H1 (cell line): ENCODE data around the gene EGR1. TPM values are rescaled to one million over a fixed set of nuclear protein-coding genes. Genes with fewer than 3 reads are reported as not detected.

Experiments
- CTCF ChIA-PET: fragments of 300-600 bp; sonication (Branson Sonifier 250); formaldehyde crosslinking; loops from one replicate; lab custom pipeline; 2021; ENCODE audit not compliant: partially characterized antibody; lab: Charles Lee
- POLR2A ChIA-PET: fragments of 300-600 bp; sonication (Branson Sonifier 250); formaldehyde crosslinking; loops from one replicate; lab custom pipeline; 2021; ENCODE audit warnings: inconsistent platforms; ENCODE audit not compliant: partially characterized antibody; lab: Charles Lee
- DNase-seq, 2 experiments: peaks; one replicate each; pipeline versions ENCODE4 v3.0.0 to v3.0.0-alpha.2; 2010 to 2022; ENCODE audit warnings: low spot score in 2 of 2, low read depth in 1 of 2, mixed read lengths in 1 of 2
- FAIRE-seq: peaks from 2 replicates; lab custom pipeline; 2011; peaks lifted over from hg19 to GRCh38; lab: Jason Lieb, UNC
- H2AFZ ChIP-seq: 2 replicates; pipeline ENCODE4 v1.8.1; 2012; ENCODE audit warnings: low read length, inconsistent platforms
- H2AK5ac ChIP-seq: 2 replicates; pipeline ENCODE4 v1.6.1; 2013; ENCODE audit warnings: low read depth, low read length
- H2BK120ac ChIP-seq: replicated peaks from 2 replicates; pipeline ENCODE3; 2013; ENCODE audit warnings: low read depth, low read length, inconsistent platforms
- H2BK12ac ChIP-seq: 2 replicates; pipeline ENCODE4 v1.6.1; 2013; ENCODE audit warnings: low read depth, low read length
- H2BK15ac ChIP-seq: 2 replicates; pipeline ENCODE4 v1.6.1; 2013; ENCODE audit warnings: low read length
- H2BK20ac ChIP-seq: 2 replicates; pipeline ENCODE4 v1.6.1; 2013; ENCODE audit warnings: low read length
- H2BK5ac ChIP-seq: 2 replicates; pipeline ENCODE4 v1.6.1; 2013; ENCODE audit warnings: low read depth, low read length
- H3K14ac ChIP-seq: 2 replicates; pipeline ENCODE4 v1.6.1; 2013; ENCODE audit warnings: inconsistent platforms; ENCODE audit not compliant: insufficient read length
- H3K18ac ChIP-seq: 2 replicates; pipeline ENCODE4 v1.6.1; 2013; ENCODE audit warnings: low read length; ENCODE audit errors: extremely low read depth
- H3K23ac ChIP-seq: 2 replicates; pipeline ENCODE4 v1.6.1; 2013; ENCODE audit warnings: inconsistent platforms; ENCODE audit not compliant: insufficient read length
- H3K23me2 ChIP-seq: 2 replicates; pipeline ENCODE4 v1.6.1; 2013; ENCODE audit warnings: low read depth, low read length
- H3K27ac ChIP-seq: 2 replicates; pipeline ENCODE4 v1.6.1; 2011; ENCODE audit warnings: low read depth, low read length, inconsistent platforms
- H3K27me3 ChIP-seq, 4 experiments: replicated peaks in 1 of 4; 1 replicate in 1 of 4; 2 replicates in 3 of 4; pipeline versions ENCODE4 v1.6.1 to v1.8.1; 2011 to 2013; ENCODE audit warnings: low read length in 3 of 4, mild to moderate bottlenecking in 3 of 4, inconsistent platforms in 2 of 4, mixed read lengths in 2 of 4, moderate library complexity in 1 of 4; ENCODE audit not compliant: control insufficient read depth in 3 of 4, insufficient read depth in 3 of 4; ENCODE audit errors: extremely low read depth in 1 of 4
- H3K36me3 ChIP-seq, 4 experiments: 2 replicates each; pipeline versions ENCODE4 v1.6.1 to v1.8.1; 2011 to 2013; ENCODE audit warnings: mild to moderate bottlenecking in 4 of 4, low read length in 3 of 4, moderate library complexity in 2 of 4, control low read depth in 1 of 4, inconsistent platforms in 1 of 4; ENCODE audit not compliant: insufficient read depth in 4 of 4, control insufficient read depth in 2 of 4
- H3K4ac ChIP-seq: replicated peaks from 2 replicates; pipeline ENCODE3; 2013; ENCODE audit warnings: low read length, low read depth, mixed read lengths, inconsistent platforms; ENCODE audit not compliant: insufficient read length
- H3K4me1 ChIP-seq, 4 experiments: replicated peaks in 1 of 4; 1 replicate in 1 of 4; 2 replicates in 3 of 4; pipeline versions ENCODE4 v1.6.1 to v1.8.1; 2011 to 2013; ENCODE audit warnings: low read length in 3 of 4, inconsistent platforms in 2 of 4, mixed read lengths in 1 of 4; ENCODE audit not compliant: insufficient read depth in 4 of 4, control insufficient read depth in 3 of 4
- H3K4me2 ChIP-seq, 2 experiments: 2 replicates each; pipeline versions ENCODE4 v1.6.1 to v1.8.1; 2011 to 2013; ENCODE audit warnings: low read depth in 2 of 2, low read length in 2 of 2, control low read depth in 1 of 2, inconsistent platforms in 1 of 2, mild to moderate bottlenecking in 1 of 2; ENCODE audit not compliant: insufficient read depth in 1 of 2
- H3K4me3 ChIP-seq, 4 experiments: fragments of 200-600, 300-600 bp in 1 of 4; sonication (generic), shearing (Covaris generic), sonication (Bioruptor Twin) in 1 of 4; 2 replicates each; pipeline versions ENCODE4 v1.5.1 to v1.8.1; 2011 to 2016; ENCODE audit warnings: low read length in 4 of 4, low read depth in 3 of 4, control low read depth in 2 of 4, inconsistent platforms in 2 of 4, mild to moderate bottlenecking in 2 of 4, mixed read lengths in 1 of 4, moderate library complexity in 1 of 4; ENCODE audit not compliant: insufficient read depth in 2 of 4; ENCODE audit errors: extremely low read depth in 1 of 4
- H3K56ac ChIP-seq: replicated peaks from 2 replicates; pipeline ENCODE3; 2013; ENCODE audit warnings: low read depth, mild to moderate bottlenecking, mixed read lengths, low read length, inconsistent platforms; ENCODE audit not compliant: insufficient read length
- H3K79me1 ChIP-seq: 2 replicates; pipeline ENCODE4 v1.6.1; 2013; ENCODE audit warnings: low read depth, low read length, control low read depth
- H3K79me2 ChIP-seq, 2 experiments: 2 replicates each; pipeline versions ENCODE4 v1.6.1 to v1.8.1; 2012 to 2013; ENCODE audit warnings: low read length in 2 of 2, mild to moderate bottlenecking in 2 of 2, inconsistent platforms in 1 of 2; ENCODE audit not compliant: insufficient read depth in 2 of 2, control insufficient read depth in 1 of 2
- H3K9ac ChIP-seq, 4 experiments: replicated peaks in 1 of 4; 1 replicate in 1 of 4; 2 replicates in 3 of 4; pipeline versions ENCODE4 v1.6.1 to v1.8.1; 2011 to 2013; ENCODE audit warnings: low read depth in 3 of 4, low read length in 3 of 4, control low read depth in 2 of 4, mild to moderate bottlenecking in 2 of 4, moderate library complexity in 2 of 4, inconsistent platforms in 1 of 4; ENCODE audit errors: extremely low read depth in 1 of 4
- H3K9me3 ChIP-seq, 2 experiments: 2 replicates each; pipeline versions ENCODE4 v1.6.1 to v1.8.1; 2012 to 2013; ENCODE audit warnings: mild to moderate bottlenecking in 2 of 2, moderate library complexity in 2 of 2, control low read depth in 1 of 2, inconsistent platforms in 1 of 2, low read depth in 1 of 2, low read length in 1 of 2, mixed read lengths in 1 of 2; ENCODE audit not compliant: insufficient read depth in 2 of 2
- H4K20me1 ChIP-seq, 2 experiments: replicated peaks in 1 of 2; 2 replicates each; pipeline versions ENCODE3 to v1.8.1; 2011 to 2013; ENCODE audit warnings: inconsistent platforms in 2 of 2, low read length in 2 of 2, mild to moderate bottlenecking in 1 of 2; ENCODE audit not compliant: insufficient read depth in 2 of 2, control insufficient read depth in 1 of 2
- H4K5ac ChIP-seq: 2 replicates; pipeline ENCODE4 v1.6.1; 2013; ENCODE audit warnings: low read length, low read depth, mixed read lengths, inconsistent platforms; ENCODE audit not compliant: insufficient read length
- H4K8ac ChIP-seq: 2 replicates; pipeline ENCODE4 v1.8.0; 2013; ENCODE audit warnings: mild to moderate bottlenecking, moderate library complexity, low read length, inconsistent platforms; ENCODE audit not compliant: insufficient read depth; ENCODE audit errors: extremely low read depth
- H4K91ac ChIP-seq: replicated peaks from 2 replicates; pipeline ENCODE3; 2013; ENCODE audit warnings: low read length, mixed read lengths, inconsistent platforms; ENCODE audit not compliant: insufficient read length
- BCL11A ChIP-seq, 2 experiments: IDR thresholded peaks; one replicate each; pipeline ENCODE4 v1.6.1; 2011; ENCODE audit warnings: low read depth in 2 of 2, low read length in 2 of 2, mild to moderate bottlenecking in 2 of 2
- CEBPB ChIP-seq: IDR thresholded peaks from 2 replicates; pipeline ENCODE4 v1.6.1; 2012; ENCODE audit warnings: low read depth, low read length
- CHD2 ChIP-seq: IDR thresholded peaks from 2 replicates; pipeline ENCODE4 v1.6.1; 2012; ENCODE audit warnings: low read length, improper control_type of control experiment
- CREB1 ChIP-seq: IDR thresholded peaks from 2 replicates; pipeline ENCODE4 v1.6.1; 2012; ENCODE audit warnings: inconsistent platforms
- HDAC6 ChIP-seq: IDR thresholded peaks from one replicate; pipeline ENCODE4 v1.7.1; 2012; ENCODE audit warnings: low read depth, mild to moderate bottlenecking, inconsistent platforms, low read length, moderate library complexity
- KDM5A ChIP-seq: fragments of 200-600 bp; IDR thresholded peaks from 2 replicates; pipeline ENCODE4 v1.7.1; 2012; ENCODE audit warnings: mild to moderate bottlenecking, low read length, inconsistent platforms, mixed read lengths
- NANOG ChIP-seq: IDR thresholded peaks from 2 replicates; pipeline ENCODE4 v1.6.1; 2011; ENCODE audit warnings: low read length, low read depth, mild to moderate bottlenecking, inconsistent platforms; ENCODE audit not compliant: insufficient read depth, poor library complexity, severe bottlenecking
- SIN3A ChIP-seq, 2 experiments: IDR thresholded peaks in 1 of 2; conservative IDR thresholded peaks in 1 of 2; 2 replicates each; pipeline ENCODE4 v1.6.1; 2011 to 2012; ENCODE audit warnings: low read length in 2 of 2, improper control_type of control experiment in 1 of 2, low read depth in 1 of 2, mild to moderate bottlenecking in 1 of 2
- SRF ChIP-seq: IDR thresholded peaks from 2 replicates; pipeline ENCODE4 v1.6.1; 2011; ENCODE audit warnings: mild to moderate bottlenecking, low read depth, low read length, moderate library complexity
- WGBS, 2 experiments: shearing (Covaris generic) in 1 of 2; methylation state at CpG; one replicate each; pipeline versions ENCODE4 v1.1.6 to v1.1.7; 2013 to 2015; ENCODE audit warnings: low lambda C conversion rate in 2 of 2, mixed read lengths in 2 of 2, inconsistent platforms in 1 of 2, low coverage in 1 of 2, missing lambda C conversion rate in 1 of 2; ENCODE audit not compliant: insufficient replicate concordance in 2 of 2, insufficient coverage in 1 of 2, insufficient read length in 1 of 2; ENCODE audit errors: extremely low coverage in 1 of 2, missing lambda C conversion rate in 1 of 2; 5-methylcytosine and 5-hydroxymethylcytosine counted together
- polyA plus RNA-seq, 7 experiments: library from polyadenylated mRNA; depleted of rRNA in 3 of 7; stranded (reverse) in 5 of 7; unstranded in 2 of 7; fragments of >200 nt in 5 of 7; fragments of 200-250 nt in 2 of 7; gene quantifications; 1 replicate in 5 of 7; 2 replicates in 1 of 7; 4 replicates in 1 of 7; pipeline versions ENCODE4 v1.2.1 to v1.2.3, GENCODE V29; 2011 to 2013; ENCODE audit warnings: missing spikeins in 2 of 7, mixed read lengths in 2 of 7
- total RNA-seq: library from RNA; stranded (reverse); fragmentation: NEBNext Ultra II Directional; extraction: Animal tissue kit (Norgen Biotek cat#: 25700); gene quantifications from 2 replicates; pipeline ENCODE4 v1.2.1, GENCODE V29; 2021

EGR1 gene
- total and polyA plus RNA-seq, 2 of the 8 experiments (the other 6 are each of a cell fraction or from before 2014, with no cell fraction given) = 16.2 to 35.5 TPM

DNA sequence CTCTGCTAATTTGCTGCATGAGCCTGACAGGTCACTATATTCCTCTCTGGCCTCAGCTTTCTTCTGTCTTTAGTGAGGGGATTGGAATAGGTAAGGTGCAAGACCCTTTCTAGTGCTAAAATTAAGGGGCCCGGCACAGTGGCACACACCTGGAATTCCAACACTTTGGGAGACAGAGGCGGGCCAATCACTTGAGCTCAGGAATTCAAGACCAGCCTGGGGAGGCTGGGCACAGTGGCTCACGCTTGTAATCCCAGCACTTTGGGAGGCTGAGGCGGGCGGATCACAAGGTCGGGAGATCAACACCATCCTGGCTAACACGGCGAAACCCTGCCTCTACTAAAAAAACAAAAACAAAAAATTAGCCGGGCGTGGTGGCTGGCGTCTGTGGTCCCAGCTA is 37.2 kb downstream of the EGR1 start:
- no peak overlapping the region for H3K18ac ChIP-seq
- H2AFZ ChIP-seq = no peak overlapping the region
- no peak overlapping the region for H2BK20ac ChIP-seq
- H4K8ac ChIP-seq = no peak overlapping the region; the same call in 1 of the 2 replicates
- POLR2A ChIA-PET = interaction anchor here (0.7 to 14.1 kb wide), 13 partner anchors 9 to 64 kb away, joined by 3 to 294 read pairs (median 11); partner anchors contain the start of genes EGR1, ETF1 and REEP2
- no peak overlapping the region for H3K4me2 ChIP-seq
- no peak overlapping the region for H4K91ac ChIP-seq
- no peak overlapping the region for H3K23ac ChIP-seq
- WGBS, 2 experiments = 82% methylated on average over 11 of the region's 11 CpGs; no CpG with 5 or more reads in 1 of the 2 experiments
- DNase-seq = no peak
- no peak overlapping the region for H3K56ac ChIP-seq
- no peak overlapping the region for H4K5ac ChIP-seq
- H3K4me3 ChIP-seq = no peak overlapping the region
- no peak overlapping the region for H2AK5ac ChIP-seq
- peaks cover 0 to 12% (median 7%) of the 10 kb centered on the region in 4 experiments; a peak in 4 of 8 replicates for H3K36me3 ChIP-seq
- no peaks in the 10 kb centered on the region for H3K9me3 ChIP-seq
- H3K4ac ChIP-seq = no peak overlapping the region
- H3K23me2 ChIP-seq = no peaks in the 10 kb centered on the region
- no peak overlapping the region for H3K27ac ChIP-seq
- no peaks in the 10 kb centered on the region for H3K27me3 ChIP-seq
- H2BK15ac ChIP-seq = no peak overlapping the region
- H2BK12ac ChIP-seq = no peak overlapping the region
- no peak overlapping the region for H2BK120ac ChIP-seq
- CTCF ChIA-PET = interaction anchor here (0.6 to 15.9 kb wide), 19 partner anchors 9 to 589 kb away, joined by 3 to 532 read pairs (median 5); partner anchors contain the start of gene EGR1
- no peaks in the 10 kb centered on the region for H3K79me2 ChIP-seq
- H3K79me1 ChIP-seq = no peaks in the 10 kb centered on the region
- no peak for FAIRE-seq
- no peak overlapping the region for H3K14ac ChIP-seq
- H2BK5ac ChIP-seq = no peak overlapping the region
- H3K4me1 ChIP-seq = no peaks in the 10 kb centered on the region
- H4K20me1 ChIP-seq = peaks cover 3 to 6% of the 10 kb centered on the region in 2 experiments
- TF ChIP-seq SIN3A (conservative IDR thresholded peaks at IDR 0.05 in 1 of 2, IDR thresholded peaks at IDR 0.05 in 1 of 2; ENCODE audit: low read depth in 1 of 2, low read length in 2 of 2) (no peak), NANOG (no peak), CHD2 (no peak), SRF (no peak), CEBPB (no peak), KDM5A (no peak), CREB1 (no peak), BCL11A (IDR thresholded peaks at IDR 0.05; ENCODE audit: low read depth in 2 of 2, low read length in 2 of 2) (no peak), HDAC6 (no peak)
- no peak overlapping the region for H3K9ac ChIP-seq
